Ramos (cell line): ENCODE results near the gene NEUROG2.
"Not testable (repeated sequence)": the region's sequence is repeated elsewhere in the genome, so short reads cannot be mapped to it uniquely, and the experiment has no call there.

ENCODE experiments used
- in situ Hi-C: fragments of 300-500 bp; cut with MboI; formaldehyde crosslinking; loops from one replicate; pipeline ENCODE4 v1.14.3; 2022; ENCODE audit warnings: low sequenced_read_pairs; ENCODE audit not compliant: unreplicated experiment

NEUROG2 gene

GRCh38 chr4:112508356-112508755 is 7.6 kb downstream of the NEUROG2 start:
- in situ Hi-C loops: loop anchor here (25.0 kb wide), 1 partner anchor 171 kb away; no protein-coding TSS in a partner anchor

GRCh38 chr4:112504807-112505206 is 11.2 kb downstream of the NEUROG2 start:
- in situ Hi-C loops: loop anchor here (25.0 kb wide), 1 partner anchor 168 kb away; no protein-coding TSS in a partner anchor

GRCh38 chr4:112502871-112503270 is 13.1 kb downstream of the NEUROG2 start:
- in situ Hi-C loops: loop anchor here (25.0 kb wide), 1 partner anchor 166 kb away; no protein-coding TSS in a partner anchor

- in situ Hi-C loops: no loop called here
Observed at GRCh38 chr4:112492321-112492720, 23.7 kb downstream of the NEUROG2 start.

GRCh38 chr4:112490808-112491207 is 25.2 kb downstream of the NEUROG2 start:
- in situ Hi-C loops: not testable (repeated sequence)

- in situ Hi-C loops: no loop called here
Observed at GRCh38 chr4:112485930-112486329, 30.1 kb downstream of the NEUROG2 start.

GRCh38 chr4:112473985-112474384 is 42.0 kb downstream of the NEUROG2 start:
- in situ Hi-C loops: no loop called here

GRCh38 chr4:112472318-112472717 is 43.7 kb downstream of the NEUROG2 start:
- in situ Hi-C loops: no loop called here
